ENCODE data around the gene KIF12. TPM values are rescaled to one million over a fixed set of nuclear protein-coding genes. Genes with fewer than 3 reads are reported as not detected.
"Not testable (repeated sequence)": the region's sequence is repeated elsewhere in the genome, so short reads cannot be mapped to it uniquely, and the experiment has no call there.

The KIF12 gene
- total and polyA plus RNA-seq, 2 of the 8 experiments (the other 6 are each of a cell fraction or from before 2014, with no cell fraction given) = 2.9 to 3.9 TPM

DNA sequence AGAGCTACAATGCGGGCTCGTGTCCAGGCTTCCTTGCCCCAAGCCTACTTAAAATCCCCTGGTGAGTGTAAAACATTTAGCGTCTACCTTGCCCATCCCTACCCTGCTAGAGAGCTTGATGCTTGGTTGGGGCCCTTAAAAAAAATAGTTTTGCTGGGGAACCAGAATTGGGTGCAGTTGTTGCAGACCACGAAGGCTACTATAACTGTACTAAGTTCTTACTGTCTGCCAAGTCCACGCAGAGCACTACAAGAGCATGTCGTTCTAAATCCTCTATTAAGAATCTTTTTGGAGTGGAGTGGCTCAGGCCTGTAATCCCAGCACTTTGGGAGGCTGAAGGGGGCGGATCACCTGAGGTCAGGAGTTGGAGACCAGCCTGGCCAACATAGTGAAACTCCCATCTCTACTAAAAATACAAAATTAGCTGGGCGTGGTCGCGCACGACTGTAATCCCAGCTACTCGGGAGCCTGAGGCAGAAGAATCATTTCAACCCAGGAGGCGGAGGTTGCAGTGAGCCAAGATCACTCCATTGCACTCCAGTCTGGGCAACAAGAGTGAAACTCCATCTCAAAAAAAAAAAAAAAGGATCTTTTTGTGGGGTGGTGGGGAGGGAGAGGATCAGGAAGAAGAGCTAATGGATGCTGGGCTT lies 16.2 kb downstream of the KIF12 start:
- 77% methylated on average over 13 of the region's 13 CpGs; no CpG with 5 or more reads in 1 of the 2 experiments for WGBS, 2 experiments (ENCODE audit: extremely low coverage in 1 of 2, insufficient coverage in 1 of 2, insufficient read length in 1 of 2, insufficient replicate concordance in 2 of 2, low coverage in 1 of 2, low lambda C conversion rate in 2 of 2, missing lambda C conversion rate in 1 of 2)
- not testable (repeated sequence) for H3K4me2 ChIP-seq (ENCODE audit: insufficient read depth in 1 of 2, low read depth in 2 of 2, low read length in 2 of 2); H3K4me3 ChIP-seq (ENCODE audit: extremely low read depth in 1 of 4, insufficient read depth in 2 of 4, low read depth in 3 of 4, low read length in 4 of 4); H2AK5ac ChIP-seq (ENCODE audit: low read depth, low read length); FAIRE-seq; H3K14ac ChIP-seq (ENCODE audit: insufficient read length); H4K20me1 ChIP-seq (replicated peaks in 1 of 2; ENCODE audit: control insufficient read depth in 1 of 2, insufficient read depth in 2 of 2, low read length in 2 of 2); H2BK120ac ChIP-seq (replicated peaks; ENCODE audit: low read depth, low read length); H3K23ac ChIP-seq (ENCODE audit: insufficient read length); H2AFZ ChIP-seq (ENCODE audit: low read length); H3K56ac ChIP-seq (replicated peaks; ENCODE audit: insufficient read length, low read depth, low read length); H3K27ac ChIP-seq (ENCODE audit: low read depth, low read length); H2BK12ac ChIP-seq (ENCODE audit: low read depth, low read length); H3K9ac ChIP-seq (replicated peaks in 1 of 4; ENCODE audit: extremely low read depth in 1 of 4, low read depth in 3 of 4, low read length in 3 of 4); H2BK20ac ChIP-seq (ENCODE audit: low read length); H4K5ac ChIP-seq (ENCODE audit: insufficient read length, low read depth, low read length); H3K9me3 ChIP-seq (ENCODE audit: insufficient read depth in 2 of 2, low read depth in 1 of 2, low read length in 1 of 2); H4K91ac ChIP-seq (replicated peaks; ENCODE audit: insufficient read length, low read length); DNase-seq (ENCODE audit: low read depth in 1 of 2, low spot score in 2 of 2); H3K23me2 ChIP-seq (ENCODE audit: low read depth, low read length); H3K27me3 ChIP-seq (replicated peaks in 1 of 4; ENCODE audit: control insufficient read depth in 3 of 4, extremely low read depth in 1 of 4, insufficient read depth in 3 of 4, low read length in 3 of 4); H3K79me1 ChIP-seq (ENCODE audit: low read depth, low read length); H2BK5ac ChIP-seq (ENCODE audit: low read depth, low read length); H3K4ac ChIP-seq (replicated peaks; ENCODE audit: insufficient read length, low read depth, low read length); H3K36me3 ChIP-seq (ENCODE audit: control insufficient read depth in 2 of 4, insufficient read depth in 4 of 4, low read length in 3 of 4); H4K8ac ChIP-seq (ENCODE audit: extremely low read depth, insufficient read depth, low read length); H2BK15ac ChIP-seq (ENCODE audit: low read length); H3K4me1 ChIP-seq (replicated peaks in 1 of 4; ENCODE audit: control insufficient read depth in 3 of 4, insufficient read depth in 4 of 4, low read length in 3 of 4); H3K79me2 ChIP-seq (ENCODE audit: control insufficient read depth in 1 of 2, insufficient read depth in 2 of 2, low read length in 2 of 2); H3K18ac ChIP-seq (ENCODE audit: extremely low read depth, low read length)
- ChIA-PET CTCF (ENCODE audit: partially characterized antibody) (interaction anchor here (0.6 to 10.3 kb wide), 69 partner anchors 9 to 569 kb away, joined by 3 to 144 read pairs (median 4); partner anchors contain the start of genes COL27A1 and KIF12), POLR2A (ENCODE audit: partially characterized antibody) (interaction anchor here (0.7 kb wide), 1 partner anchor 280 kb away, joined by 3 read pairs; no protein-coding TSS in a partner anchor)

Data from H1 (cell line).